Right lobe of liver (tissue), 6 donors: ENCODE measurements around the gene NARS2. TPM values are rescaled to one million over a fixed set of nuclear protein-coding genes. Genes with fewer than 3 reads are reported as not detected.

Experiments used
- ATAC-seq, 4 donors: fragments of 200-7000 bp; cut with Tn5 transposase; one replicate each; pipeline ENCODE4 v1.9.1; 2020; ENCODE audit warnings: mild to moderate bottlenecking in 4 of 4, moderate library complexity in 4 of 4
- DNase-seq, 3 donors: peaks; one replicate each; pipeline ENCODE4 v3.0.0-alpha.2; 2020
- H3K27ac ChIP-seq, 3 donors: fragments of 200-600 bp; one replicate each; pipeline ENCODE4 v1.8.0; 2022
- H3K27me3 ChIP-seq, 2 donors: fragments of 200-600 bp; one replicate each; pipeline ENCODE4 v1.8.0; 2022
- H3K36me3 ChIP-seq, 4 donors: fragments of 200-600 bp; sonication (generic) in 1 of 4; one replicate each; pipeline versions ENCODE4 v1.5.1 to v1.8.0; 2017 to 2022; ENCODE audit warnings: control low read depth in 1 of 4
- H3K4me1 ChIP-seq, 4 donors: fragments of 200-600 bp; sonication (generic) in 1 of 4; one replicate each; pipeline versions ENCODE4 v1.5.1 to v1.8.0; 2017 to 2022; ENCODE audit warnings: control low read depth in 1 of 4
- H3K4me3 ChIP-seq, 3 donors: fragments of 200-600 bp; one replicate each; pipeline ENCODE4 v1.8.0; 2022
- H3K9me3 ChIP-seq, 4 donors: fragments of 200-600 bp; sonication (generic) in 1 of 4; one replicate each; pipeline versions ENCODE4 v1.5.1 to v1.8.0; 2017 to 2022; ENCODE audit warnings: control low read depth in 1 of 4
- CTCF ChIP-seq, 4 donors: fragments of 200-600 bp in 3 of 4; fragments of 450-650 bp in 1 of 4; IDR thresholded peaks; one replicate each; pipeline versions ENCODE4 v1.5.1 to v1.8.0; 2016 to 2022; ENCODE audit warnings: antibody characterized with exemption in 4 of 4, mild to moderate bottlenecking in 2 of 4
- POLR2A ChIP-seq: fragments of 450-650 bp; IDR thresholded peaks from one replicate; pipeline ENCODE4 v1.6.1; 2017; ENCODE audit warnings: antibody characterized with exemption, mild to moderate bottlenecking
- WGBS: methylation state at CpG from one replicate; pipeline ENCODE4 v1.1.6; 2018; ENCODE audit warnings: low coverage, low lambda C conversion rate; ENCODE audit not compliant: insufficient coverage; ENCODE audit errors: missing lambda C conversion rate; 5-methylcytosine and 5-hydroxymethylcytosine counted together
- intact Hi-C, 2 donors: fragments of 100-400 bp; cut with DNase I; formaldehyde crosslinking; loops; one replicate each; pipeline versions ENCODE4 v1.11.2 to v1.14.1; 2022
- total RNA-seq, 6 experiments: library from RNA; depleted of rRNA in 2 of 6; stranded (reverse); fragments of >200 nt in 2 of 6; fragmentation: NEBNext Ultra II Directional in 3 of 6; extraction: Animal tissue kit (Norgen Biotek cat#: 25700) in 3 of 6; gene quantifications; one replicate each; pipeline versions ENCODE4 v1.1.0 to v1.2.4, GENCODE V29; 2016 to 2023
- donor health status: DM: no; HTN: yes; CAD: no.
- donor health status: DM: no; HTN: no; CAD: no.
- donor health status: DM: no; HTN: no; CAD: no.
- donor health status: DM: no; HTN: yes; CAD: no.
- donor health status: DM: no; HTN: yes; CAD: no.

The NARS2 gene
- total RNA-seq, 6 experiments from 2014 or later, result 11.5 to 17.4 (median 14.0) TPM

DNA sequence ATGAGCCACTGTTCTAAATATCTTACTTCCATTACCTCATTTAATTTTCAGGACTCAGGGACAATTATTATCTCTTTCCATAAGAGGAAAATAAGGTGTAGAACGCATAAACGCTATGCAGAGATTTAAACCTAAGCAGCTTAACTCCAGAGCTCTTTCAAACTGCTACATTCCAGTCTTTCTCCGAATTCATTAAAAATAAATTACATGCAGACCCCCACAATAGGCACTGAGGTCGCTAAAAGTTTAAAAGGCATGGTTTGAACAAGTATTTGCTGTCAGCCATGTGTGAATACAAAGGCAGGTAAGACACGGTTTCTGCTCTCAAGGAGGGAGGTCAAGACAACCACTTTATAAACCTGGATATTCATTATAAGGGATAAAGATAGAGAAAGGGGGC, 983 bp downstream of the NARS2 start:
- DNase-seq (no peak), ATAC-seq (no peak)
- 3% methylated on average over 5 of the region's 5 CpGs for WGBS
- Histone ChIP-seq H3K4me3 (peak overlapping the region; percentile 64 to 87 (median 79)), H3K4me1 (peaks cover 0 to 9% (median 4%) of the 10 kb centered on the region in 4 donors), H3K27me3 (no peaks in the 10 kb centered on the region), H3K27ac (peak overlapping the region in 1 of 3 donors; percentile 79), H3K9me3 (no peaks in the 10 kb centered on the region), H3K36me3 (peaks cover 0 to 15% (median 5%) of the 10 kb centered on the region in 4 donors)
- no peak for TF ChIP-seq CTCF (IDR thresholded peaks at IDR 0.05)
- no peak for TF ChIP-seq POLR2A
- intact Hi-C loops, result no loop called here

DNA sequence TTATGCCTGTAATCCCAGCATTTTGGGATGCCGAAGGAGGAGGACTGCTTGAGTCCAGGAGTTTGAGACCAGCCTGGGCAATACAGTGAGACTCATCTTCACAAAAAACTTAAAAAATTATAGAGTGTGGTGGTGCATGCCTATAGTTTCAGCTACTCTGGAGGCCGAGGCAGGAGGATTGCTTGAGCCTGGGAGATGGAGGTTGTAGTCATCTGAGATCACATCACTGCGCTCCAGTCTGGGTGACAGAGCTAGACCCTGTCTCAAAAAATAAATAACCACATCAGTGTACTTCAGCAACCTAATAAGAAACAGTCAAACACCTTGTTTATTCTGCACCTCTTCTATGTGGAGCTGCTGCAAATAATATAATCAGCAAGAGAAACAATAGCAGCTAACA, 1.4 kb downstream of the NARS2 start:
- Histone ChIP-seq H3K4me1 (peaks cover 0 to 9% (median 4%) of the 10 kb centered on the region in 4 donors), H3K27me3 (no peaks in the 10 kb centered on the region), H3K4me3 (no peak overlapping the region), H3K9me3 (no peaks in the 10 kb centered on the region), H3K36me3 (peaks cover 0 to 18% (median 5%) of the 10 kb centered on the region in 4 donors), H3K27ac (no peak overlapping the region)
- intact Hi-C loops, result no loop called here
- DNase-seq, result no peak
- TF ChIP-seq CTCF (IDR thresholded peaks at IDR 0.05) (no peak), POLR2A (no peak)
- WGBS, result 88% methylated on average over 3 of the region's 3 CpGs
- no peak for ATAC-seq

DNA sequence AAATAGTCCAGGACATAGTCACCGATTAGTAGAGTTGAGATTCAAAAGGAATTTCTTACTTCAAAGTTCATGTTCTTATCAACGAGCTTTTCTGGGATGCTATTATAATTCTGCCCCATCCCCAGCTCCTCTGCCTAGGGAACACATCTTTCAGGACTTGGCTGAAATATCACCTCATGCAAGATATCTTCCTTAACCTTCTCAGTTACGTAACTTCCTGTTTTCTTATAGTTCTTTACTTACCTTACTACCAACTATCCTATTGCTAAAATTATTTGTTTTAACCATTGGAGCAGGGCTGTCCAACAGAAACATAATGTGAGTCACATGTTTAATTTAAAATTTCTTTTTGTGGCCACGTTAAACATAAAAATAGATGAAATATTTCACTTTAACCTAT, 2.3 kb downstream of the NARS2 start:
- intact Hi-C loops, result no loop called here
- ATAC-seq, result no peak
- peaks cover 0 to 25% (median 5%) of the 10 kb centered on the region in 4 donors for H3K36me3 ChIP-seq
- no peaks in the 10 kb centered on the region for H3K9me3 ChIP-seq
- WGBS, result 63% methylated on average over 4 of the region's 4 CpGs
- no peak for DNase-seq
- peaks cover 0 to 9% (median 4%) of the 10 kb centered on the region in 4 donors for H3K4me1 ChIP-seq
- TF ChIP-seq CTCF (IDR thresholded peaks at IDR 0.05), result no peak
- no peak for TF ChIP-seq POLR2A
- no peaks in the 10 kb centered on the region for H3K27me3 ChIP-seq
- no peak overlapping the region for H3K4me3 ChIP-seq
- H3K27ac ChIP-seq, result no peak overlapping the region

DNA sequence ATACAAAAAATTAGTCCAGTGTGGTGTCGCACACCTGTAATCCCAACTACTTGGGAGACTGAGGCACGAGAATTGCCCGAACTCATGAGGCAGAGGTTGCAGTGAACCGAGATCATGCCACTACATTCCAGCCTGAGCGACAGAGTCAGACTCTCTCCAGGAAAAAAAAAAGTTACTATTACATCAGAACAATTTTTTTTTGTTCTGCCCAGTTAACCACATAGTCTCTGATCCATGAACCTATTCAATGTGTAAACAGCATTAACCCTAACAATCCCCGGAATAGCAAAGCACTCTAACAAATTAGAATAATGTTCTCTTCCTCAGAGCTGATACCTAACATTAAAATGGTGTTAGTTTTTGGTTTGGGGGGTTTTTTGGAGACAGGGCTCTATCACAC, 4.6 kb downstream of the NARS2 start:
- no peak for ATAC-seq
- no peak overlapping the region for H3K4me3 ChIP-seq
- intact Hi-C loops, result no loop called here
- TF ChIP-seq POLR2A (no peak), CTCF (IDR thresholded peaks at IDR 0.05) (no peak)
- H3K4me1 ChIP-seq, result peaks cover 0 to 8% (median 2%) of the 10 kb centered on the region in 4 donors
- no peak for DNase-seq
- 93% methylated on average over 3 of the region's 6 CpGs for WGBS
- no peaks in the 10 kb centered on the region for H3K27me3 ChIP-seq
- H3K36me3 ChIP-seq, result peaks cover 0 to 44% (median 5%) of the 10 kb centered on the region in 4 donors
- no peaks in the 10 kb centered on the region for H3K9me3 ChIP-seq
- H3K27ac ChIP-seq, result no peak overlapping the region

DNA sequence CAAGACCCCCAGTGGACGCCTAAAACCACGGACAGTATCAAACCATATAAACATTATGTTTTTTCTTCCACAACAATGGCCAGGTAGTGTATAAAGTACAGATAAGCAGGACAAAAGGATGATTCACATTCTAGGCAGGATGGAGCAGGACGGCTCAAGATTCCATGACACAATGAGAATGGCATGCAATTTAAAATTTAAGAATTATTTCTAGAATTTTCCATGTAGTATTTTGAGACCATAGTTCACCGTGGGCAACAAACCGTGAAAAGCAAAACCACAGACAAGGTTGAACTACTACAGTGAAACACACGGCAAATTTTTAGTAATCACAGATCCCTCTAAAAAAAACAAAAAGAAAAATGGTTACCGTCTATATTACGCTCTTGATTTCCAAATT, 7.5 kb downstream of the NARS2 start:
- no peak overlapping the region for H3K4me3 ChIP-seq
- ATAC-seq (no peak), DNase-seq (no peak)
- intact Hi-C loops, result loop anchor here in 1 of 2 donors (10.0 kb wide), 1 partner anchor 152 kb away; the partner anchor contains the start of gene GAB2
- TF ChIP-seq POLR2A (no peak), CTCF (IDR thresholded peaks at IDR 0.05) (no peak)
- peaks cover 0 to 2% (median 0%) of the 10 kb centered on the region in 4 donors for H3K4me1 ChIP-seq
- H3K36me3 ChIP-seq, result peaks cover 0 to 44% (median 5%) of the 10 kb centered on the region in 4 donors
- 79% methylated on average over 8 of the region's 8 CpGs for WGBS
- no peak overlapping the region for H3K27ac ChIP-seq
- no peaks in the 10 kb centered on the region for H3K9me3 ChIP-seq
- no peaks in the 10 kb centered on the region for H3K27me3 ChIP-seq
